ENCODE data around the gene STK35. TPM values are rescaled to one million over a fixed set of nuclear protein-coding genes. Genes with fewer than 3 reads are reported as not detected.

STK35 gene
- total and polyA plus RNA-seq, 2 of the 8 experiments (the other 6 are each of a cell fraction or from before 2014, with no cell fraction given): 24.9 to 45.0 TPM

DNA sequence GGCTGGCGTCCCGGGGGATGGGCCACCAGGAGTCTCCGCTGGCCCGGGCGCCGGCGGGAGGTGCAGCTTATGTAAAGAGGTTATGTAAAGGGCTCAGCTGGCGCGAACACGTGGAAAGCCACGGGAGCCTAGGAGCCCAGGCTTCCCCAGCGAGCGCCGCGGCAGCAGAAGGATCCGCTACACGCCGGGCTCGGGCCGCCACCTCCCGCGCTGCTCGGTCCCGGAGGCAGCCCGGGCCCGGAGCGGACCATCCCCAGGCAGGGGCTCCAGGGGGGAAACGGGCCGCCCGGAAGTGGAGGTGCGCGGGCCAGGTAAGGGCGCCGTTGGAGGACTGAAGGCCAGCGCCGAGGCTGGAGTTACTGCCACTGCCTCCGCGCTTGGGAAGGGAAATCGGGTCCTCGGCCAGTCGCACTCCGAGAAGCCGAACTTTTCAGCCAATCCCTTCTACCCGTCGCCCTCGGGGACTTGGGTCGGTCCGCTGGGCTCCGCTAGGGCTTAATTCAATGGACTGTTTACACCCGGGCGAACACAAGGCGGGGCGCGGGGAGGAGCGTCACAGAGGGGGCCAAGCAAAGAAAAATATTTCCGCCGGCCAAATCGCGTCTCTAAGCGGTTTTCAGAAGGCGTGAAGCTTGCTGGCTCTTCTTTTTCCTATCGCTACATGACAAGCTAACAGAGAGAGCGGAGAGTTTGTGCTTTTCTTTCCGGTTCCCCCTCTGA lies 398 bp downstream of the STK35 start:
- Histone ChIP-seq H3K56ac (replicated peaks; ENCODE audit: insufficient read length, low read depth, low read length) (peak overlapping the region; percentile 97), H2BK20ac (ENCODE audit: low read length) (no peak overlapping the region), H3K23ac (ENCODE audit: insufficient read length) (no peak overlapping the region), H2BK12ac (ENCODE audit: low read depth, low read length) (peak overlapping the region; percentile 99), H4K91ac (replicated peaks; ENCODE audit: insufficient read length, low read length) (peak overlapping the region; percentile 90), H3K9ac (replicated peaks in 1 of 4; ENCODE audit: extremely low read depth in 1 of 4, low read depth in 3 of 4, low read length in 3 of 4) (peak overlapping the region; percentile 97 to 99 (median 99)), H4K8ac (ENCODE audit: extremely low read depth, insufficient read depth, low read length) (peak overlapping the region; percentile 92), H3K4me3 (ENCODE audit: extremely low read depth in 1 of 4, insufficient read depth in 2 of 4, low read depth in 3 of 4, low read length in 4 of 4) (peak overlapping the region; percentile 80 to 92 (median 88)), H3K79me2 (ENCODE audit: control insufficient read depth in 1 of 2, insufficient read depth in 2 of 2, low read length in 2 of 2) (peaks cover 9 to 40% of the 10 kb centered on the region in 2 experiments), H2BK5ac (ENCODE audit: low read depth, low read length) (peak overlapping the region; percentile 99), H2AFZ (ENCODE audit: low read length) (peak overlapping the region; percentile 91; the same call in 1 of the 2 replicates), H3K14ac (ENCODE audit: insufficient read length) (no peak overlapping the region), H3K79me1 (ENCODE audit: low read depth, low read length) (peaks cover 16% of the 10 kb centered on the region), H4K20me1 (replicated peaks in 1 of 2; ENCODE audit: control insufficient read depth in 1 of 2, insufficient read depth in 2 of 2, low read length in 2 of 2) (peaks cover 16 to 21% of the 10 kb centered on the region in 2 experiments), H2BK15ac (ENCODE audit: low read length) (0 out of 2 replicates have a peak overlapping the region, but pooled peaks have one; percentile 99), H4K5ac (ENCODE audit: insufficient read length, low read depth, low read length) (peak overlapping the region; percentile 63), H2AK5ac (ENCODE audit: low read depth, low read length) (no peak overlapping the region), H3K4ac (replicated peaks; ENCODE audit: insufficient read length, low read depth, low read length) (peak overlapping the region; percentile 75), H3K9me3 (ENCODE audit: insufficient read depth in 2 of 2, low read depth in 1 of 2, low read length in 1 of 2) (no peaks in the 10 kb centered on the region), H2BK120ac (replicated peaks; ENCODE audit: low read depth, low read length) (no peak overlapping the region), H3K4me1 (replicated peaks in 1 of 4; ENCODE audit: control insufficient read depth in 3 of 4, insufficient read depth in 4 of 4, low read length in 3 of 4) (peaks cover 2 to 12% (median 6%) of the 10 kb centered on the region in 4 experiments; a peak in 6 of 7 replicates), H3K27me3 (replicated peaks in 1 of 4; ENCODE audit: control insufficient read depth in 3 of 4, extremely low read depth in 1 of 4, insufficient read depth in 3 of 4, low read length in 3 of 4) (no peaks in the 10 kb centered on the region), H3K4me2 (ENCODE audit: insufficient read depth in 1 of 2, low read depth in 2 of 2, low read length in 2 of 2) (peak overlapping the region; percentile 95 to 100), H3K18ac (ENCODE audit: extremely low read depth, low read length) (peak overlapping the region; percentile 95), H3K23me2 (ENCODE audit: low read depth, low read length) (peaks cover 18% of the 10 kb centered on the region), H3K36me3 (ENCODE audit: control insufficient read depth in 2 of 4, insufficient read depth in 4 of 4, low read length in 3 of 4) (peaks cover 0 to 10% (median 4%) of the 10 kb centered on the region in 4 experiments; a peak in 3 of 8 replicates), H3K27ac (ENCODE audit: low read depth, low read length) (peak overlapping the region; percentile 100)
- WGBS, 2 experiments (ENCODE audit: extremely low coverage in 1 of 2, insufficient coverage in 1 of 2, insufficient read length in 1 of 2, insufficient replicate concordance in 2 of 2, low coverage in 1 of 2, low lambda C conversion rate in 2 of 2, missing lambda C conversion rate in 1 of 2): 1% methylated on average over 64 of the region's 64 CpGs; no CpG with 5 or more reads in 1 of the 2 experiments
- POLR2A ChIA-PET (ENCODE audit: partially characterized antibody): interaction anchor here (0.6 to 4.2 kb wide), 31 partner anchors 9 to 1028 kb away, joined by 3 to 30 read pairs (median 5); partner anchors contain the start of gene SNRPB
- CTCF ChIA-PET (ENCODE audit: partially characterized antibody): interaction anchor here (1.0 to 4.3 kb wide), 4 partner anchors 9 to 144 kb away, joined by 3 to 25 read pairs (median 6); no protein-coding TSS in a partner anchor
- peak; percentile 71 to 90 for DNase-seq (ENCODE audit: low read depth in 1 of 2, low spot score in 2 of 2)
- no peak for FAIRE-seq
- TF ChIP-seq TBP (IDR thresholded peaks at IDR 0.05; ENCODE audit: low read depth, low read length) (peak; percentile 63), MAFK (IDR thresholded peaks at IDR 0.05; ENCODE audit: low read depth, low read length) (no peak), SAP30 (IDR thresholded peaks at IDR 0.05; ENCODE audit: insufficient read depth, insufficient replicate concordance, low read length) (no peak), GABPA (IDR thresholded peaks at IDR 0.05; ENCODE audit: borderline replicate concordance, insufficient read depth, low read length) (no peak), GTF2F1 (IDR thresholded peaks at IDR 0.05; ENCODE audit: borderline replicate concordance, low read depth, low read length) (no peak), RBBP5 (IDR thresholded peaks at IDR 0.05; ENCODE audit: borderline replicate concordance, low read depth, low read length) (peak; percentile 80; the same call in 1 of the 2 replicates), BACH1 (IDR thresholded peaks at IDR 0.05; ENCODE audit: low read length) (no peak)
- TF ChIP-seq, protein P1, sequence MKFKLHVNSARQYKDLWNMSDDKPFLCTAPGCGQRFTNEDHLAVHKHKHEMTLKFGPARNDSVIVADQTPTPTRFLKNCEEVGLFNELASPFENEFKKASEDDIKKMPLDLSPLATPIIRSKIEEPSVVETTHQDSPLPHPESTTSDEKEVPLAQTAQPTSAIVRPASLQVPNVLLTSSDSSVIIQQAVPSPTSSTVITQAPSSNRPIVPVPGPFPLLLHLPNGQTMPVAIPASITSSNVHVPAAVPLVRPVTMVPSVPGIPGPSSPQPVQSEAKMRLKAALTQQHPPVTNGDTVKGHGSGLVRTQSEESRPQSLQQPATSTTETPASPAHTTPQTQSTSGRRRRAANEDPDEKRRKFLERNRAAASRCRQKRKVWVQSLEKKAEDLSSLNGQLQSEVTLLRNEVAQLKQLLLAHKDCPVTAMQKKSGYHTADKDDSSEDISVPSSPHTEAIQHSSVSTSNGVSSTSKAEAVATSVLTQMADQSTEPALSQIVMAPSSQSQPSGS (IDR thresholded peaks at IDR 0.05; ENCODE audit: low read length): no peak
